OCI-LY3 (cell line): ENCODE results near the gene WWOX.

Experiments
- CTCF ChIP-seq: fragments of 200-600, 300-600 bp; sonication (generic); IDR thresholded peaks from 2 replicates; pipeline ENCODE4 v1.5.1; 2014; ENCODE audit warnings: antibody characterized with exemption, low read length, low read depth
- EZH2phosphoT487 ChIP-seq: fragments of 200-600 bp; shearing (Covaris generic); IDR thresholded peaks from 2 replicates; pipeline ENCODE4 v1.6.1; 2018; ENCODE audit warnings: antibody characterized with exemption, mixed run types, low read depth

GRCh38 chr16:79168321-79168720 is 1068.9 kb downstream of the WWOX start:
- TF ChIP-seq CTCF, result no peak
- TF ChIP-seq EZH2phosphoT487, result no peak
